DMS53 (cell line): ENCODE data around the gene TLE2.
"Not testable (repeated sequence)": the region's sequence is repeated elsewhere in the genome, so short reads cannot be mapped to it uniquely, and the experiment has no call there.

Source experiments
- DNase-seq: peaks from one replicate; lab custom pipeline; 2025; lab: John Stamatoyannopoulos, UW

Gene TLE2

DNA sequence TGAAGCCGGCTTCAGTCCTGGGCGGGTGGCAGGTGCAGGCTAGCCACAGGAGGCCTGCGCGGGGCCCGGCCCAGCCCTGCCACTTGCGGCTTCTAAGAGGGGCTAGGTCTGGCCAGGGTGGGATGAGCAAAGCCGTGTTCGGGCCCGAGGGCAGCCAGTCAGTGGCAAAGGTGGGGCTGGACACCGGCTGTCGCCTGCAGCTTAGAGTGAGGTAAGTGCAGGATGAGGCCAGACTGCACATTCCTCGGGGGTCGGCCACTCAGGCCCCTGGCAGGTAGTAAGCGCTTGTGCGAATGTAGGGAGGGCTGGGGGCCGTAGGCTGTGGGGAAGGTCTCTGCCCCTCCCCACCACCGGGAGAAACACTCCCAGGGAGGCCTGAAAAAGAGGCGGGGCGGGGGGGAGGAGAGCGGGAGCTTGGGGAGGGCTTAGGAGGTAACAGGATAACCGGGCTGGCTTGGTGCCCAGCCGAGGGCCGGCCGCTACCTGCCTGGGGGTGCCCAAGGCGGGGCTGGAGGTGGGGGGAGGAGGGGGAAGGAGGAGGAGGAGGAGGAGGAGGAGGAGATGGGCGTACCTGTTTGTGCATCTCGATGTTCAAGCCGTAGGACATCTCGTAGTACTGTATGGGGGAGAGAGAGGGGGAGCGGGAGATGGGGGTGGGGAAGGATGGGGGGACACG lies 26.8 kb upstream of the TLE2 start:
- DNase-seq = peak; percentile 26

DNA sequence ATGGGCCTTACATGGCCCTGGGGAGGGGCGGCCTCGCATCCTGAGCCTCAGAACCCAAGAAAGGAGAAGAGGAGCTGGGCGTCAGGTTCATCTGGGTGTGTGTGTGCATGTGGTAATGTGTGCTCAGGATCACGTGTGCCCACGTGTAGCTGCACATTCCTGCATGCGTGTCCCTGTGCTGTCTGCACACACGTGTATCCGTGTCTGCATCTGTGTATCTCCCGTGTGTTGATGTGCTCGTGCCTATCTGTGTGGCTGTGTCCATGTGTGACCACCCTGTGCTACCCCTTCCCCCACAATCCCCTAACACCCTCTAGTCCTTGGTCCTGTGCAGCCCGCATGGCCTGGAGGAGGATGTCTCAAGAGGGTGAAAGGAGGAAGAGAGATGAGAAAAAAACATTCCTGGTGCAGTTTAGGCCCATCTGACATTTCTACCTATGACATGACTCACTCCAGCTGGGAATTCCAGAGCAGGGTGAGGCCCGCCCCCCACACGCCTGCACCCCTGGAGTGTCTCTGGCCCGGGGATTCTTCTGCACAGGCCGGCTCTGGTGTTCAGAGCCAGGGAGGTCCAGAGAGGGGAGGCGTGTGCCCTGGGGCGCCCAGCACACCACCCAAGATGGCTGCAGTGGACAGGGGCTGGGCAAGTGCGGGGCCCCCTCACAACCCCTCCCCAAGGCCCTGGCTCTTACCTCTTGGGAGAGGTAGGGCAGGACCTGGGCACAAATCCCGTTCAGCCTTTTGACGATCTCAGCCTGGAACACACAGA lies 26.1 kb upstream of the TLE2 start:
- no peak for DNase-seq

DNA sequence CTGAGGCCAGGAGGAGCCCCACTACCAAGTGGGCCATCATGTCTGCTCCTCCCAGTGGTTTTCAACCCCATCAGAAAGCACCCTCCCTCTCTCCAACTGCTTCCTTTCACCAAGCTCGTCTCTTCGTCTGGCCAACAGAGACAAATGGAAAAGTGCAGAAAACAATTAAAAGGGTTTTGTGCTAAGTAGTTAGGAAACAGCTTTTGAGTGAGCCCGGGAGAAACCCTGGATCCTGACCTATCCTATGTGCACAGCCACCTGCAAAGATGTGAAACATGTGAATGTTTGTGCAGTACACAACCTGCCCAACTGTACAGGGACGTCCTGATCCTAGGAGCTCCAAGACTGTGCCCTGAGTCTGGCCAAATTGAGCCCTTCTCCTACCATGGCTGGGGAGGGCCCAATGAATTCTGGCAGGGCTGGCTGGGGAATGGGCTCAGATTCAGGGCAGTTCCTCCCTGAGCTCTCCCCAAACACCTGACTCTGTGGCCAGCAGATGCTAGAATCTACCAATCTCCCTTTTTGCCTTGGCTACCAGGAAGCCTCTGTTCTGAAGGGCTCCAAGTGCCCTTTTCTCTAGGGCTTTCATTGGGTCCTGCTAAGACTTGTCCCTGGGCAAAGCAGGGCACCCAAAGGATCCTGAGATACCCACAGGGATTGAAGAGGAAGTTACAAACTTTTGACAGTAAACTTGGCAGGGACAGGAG lies 25.3 kb upstream of the TLE2 start:
- no peak for DNase-seq

DNA sequence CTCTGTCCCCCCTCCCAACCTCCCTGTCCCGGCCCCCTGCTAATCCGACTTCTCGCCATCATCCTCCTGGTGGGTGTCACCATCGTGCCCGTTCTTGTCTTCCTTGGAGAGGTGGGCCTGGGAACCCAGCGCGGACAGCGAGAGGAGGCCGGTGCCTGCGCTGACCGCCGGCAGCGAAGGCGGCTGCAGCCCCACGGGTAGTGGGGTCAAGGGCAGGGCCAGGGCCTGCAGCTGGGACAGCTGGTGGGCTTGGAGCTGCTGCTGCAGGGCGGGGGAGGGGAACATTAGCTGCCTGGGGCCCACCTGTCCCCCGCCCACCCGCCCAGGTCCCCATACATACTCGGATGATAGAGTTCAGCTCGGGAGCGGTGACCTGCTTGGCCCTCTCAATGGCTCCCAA lies 24.7 kb upstream of the TLE2 start:
- no peak for DNase-seq

DNA sequence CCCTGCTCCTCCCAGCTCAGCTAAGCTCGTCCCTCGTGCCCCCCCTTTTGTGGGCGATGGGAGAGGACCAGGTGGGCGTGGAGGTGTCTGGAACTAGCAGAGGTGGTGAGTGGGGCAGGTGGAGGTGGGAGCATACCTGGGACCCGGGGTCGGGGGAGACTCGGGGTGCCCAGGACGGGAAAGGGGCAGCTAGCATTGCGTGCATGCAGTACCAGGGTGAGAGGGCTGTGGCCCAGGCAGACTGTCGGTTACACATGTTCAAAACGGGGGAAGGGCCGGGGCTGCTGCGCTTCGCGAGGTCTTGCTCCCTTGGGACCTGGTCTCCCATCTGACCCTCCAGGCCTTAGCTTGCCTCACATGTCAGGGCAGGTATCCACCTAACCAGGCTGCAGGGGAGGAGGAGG lies 24.1 kb upstream of the TLE2 start:
- no peak for DNase-seq

DNA sequence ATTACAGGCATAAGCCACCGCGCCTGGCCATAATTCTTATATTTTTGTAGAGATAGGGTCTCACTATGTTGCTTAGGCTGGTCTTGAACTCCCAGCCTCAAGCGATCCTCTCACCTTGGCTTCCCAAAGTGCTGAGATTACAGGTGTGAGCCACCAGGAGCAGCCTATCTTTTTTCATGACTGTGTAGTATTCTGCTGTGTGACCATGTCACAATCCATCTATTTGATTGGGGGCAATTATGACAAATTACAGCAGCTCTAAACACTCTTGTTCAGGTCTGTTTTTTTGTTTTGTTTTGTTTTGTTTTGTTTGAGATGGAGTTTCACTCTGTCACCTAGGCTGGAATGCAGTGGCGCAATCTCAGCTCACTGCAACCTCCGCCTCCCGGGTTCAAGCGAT lies 20.9 kb upstream of the TLE2 start:
- DNase-seq = not testable (repeated sequence)

DNA sequence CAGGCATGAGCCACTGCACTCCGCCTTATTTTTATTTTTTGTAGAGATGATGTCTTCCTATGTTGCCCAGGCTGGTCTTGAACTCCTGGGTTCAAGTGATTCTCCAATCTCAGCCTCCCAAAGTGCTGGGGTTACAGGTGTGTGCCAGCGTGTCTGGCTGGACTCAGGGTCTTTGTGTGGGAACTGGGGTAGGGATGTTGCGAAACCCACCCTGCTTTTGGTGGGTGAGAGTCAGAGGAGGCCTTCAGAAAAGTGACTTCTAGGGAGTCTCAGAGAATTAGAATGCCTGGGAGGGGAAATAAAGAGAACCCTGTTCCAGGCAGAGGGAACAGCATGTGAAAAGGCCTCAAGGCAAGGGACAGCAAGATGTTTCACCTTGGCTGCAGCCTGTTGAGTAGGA lies 20.0 kb upstream of the TLE2 start:
- DNase-seq = no peak

DNA sequence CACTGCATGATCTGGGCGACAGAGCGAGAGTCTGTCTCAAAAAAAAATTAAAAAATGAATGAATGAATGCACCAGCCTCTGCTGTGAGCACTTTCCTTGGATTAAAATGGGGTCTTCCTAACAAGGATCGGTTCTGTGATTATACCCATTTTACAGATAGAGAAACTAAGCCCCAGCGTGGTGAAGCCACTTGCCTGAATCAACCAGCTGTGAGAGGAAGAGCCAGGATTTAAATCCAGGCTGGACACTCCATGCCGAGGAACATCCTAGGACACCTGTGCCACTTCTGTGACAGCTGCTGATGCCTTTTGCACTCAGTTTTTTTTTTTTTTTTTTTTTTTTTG lies 19.1 kb upstream of the TLE2 start:
- DNase-seq = peak; percentile 29

DNA sequence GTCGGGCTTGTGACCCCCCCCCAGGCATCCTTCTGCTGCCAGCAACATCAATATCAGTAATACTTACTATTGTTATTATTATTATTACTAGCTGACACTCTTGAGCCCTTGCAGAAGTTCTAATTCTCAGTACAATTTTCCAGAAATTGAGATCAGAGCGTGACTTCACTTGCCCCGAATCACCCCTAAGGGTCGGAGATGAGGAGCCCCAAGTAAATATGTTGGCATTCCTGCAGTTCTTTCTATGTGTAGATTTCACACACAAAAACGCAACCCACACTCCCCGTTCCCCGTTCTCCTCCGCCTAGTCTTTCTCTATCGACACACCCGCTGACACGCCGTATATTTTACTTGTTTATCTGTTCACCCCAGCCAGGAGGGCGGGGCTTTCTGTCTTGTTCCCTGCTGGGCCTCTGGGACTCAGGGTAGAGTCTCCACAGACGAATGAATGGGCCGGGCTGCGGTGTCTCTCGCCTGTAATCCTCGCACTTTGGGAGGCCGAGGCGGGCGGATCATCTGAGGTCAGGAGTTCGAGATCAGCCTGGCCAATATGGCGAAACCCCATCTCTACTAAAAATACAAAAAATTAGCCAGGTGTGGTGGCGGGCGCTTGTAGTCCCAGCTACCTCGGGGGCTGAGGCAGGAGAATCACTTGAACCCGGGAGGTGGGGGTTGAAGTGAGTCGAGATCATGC lies 18.6 kb upstream of the TLE2 start:
- DNase-seq = peak; percentile 87

DNA sequence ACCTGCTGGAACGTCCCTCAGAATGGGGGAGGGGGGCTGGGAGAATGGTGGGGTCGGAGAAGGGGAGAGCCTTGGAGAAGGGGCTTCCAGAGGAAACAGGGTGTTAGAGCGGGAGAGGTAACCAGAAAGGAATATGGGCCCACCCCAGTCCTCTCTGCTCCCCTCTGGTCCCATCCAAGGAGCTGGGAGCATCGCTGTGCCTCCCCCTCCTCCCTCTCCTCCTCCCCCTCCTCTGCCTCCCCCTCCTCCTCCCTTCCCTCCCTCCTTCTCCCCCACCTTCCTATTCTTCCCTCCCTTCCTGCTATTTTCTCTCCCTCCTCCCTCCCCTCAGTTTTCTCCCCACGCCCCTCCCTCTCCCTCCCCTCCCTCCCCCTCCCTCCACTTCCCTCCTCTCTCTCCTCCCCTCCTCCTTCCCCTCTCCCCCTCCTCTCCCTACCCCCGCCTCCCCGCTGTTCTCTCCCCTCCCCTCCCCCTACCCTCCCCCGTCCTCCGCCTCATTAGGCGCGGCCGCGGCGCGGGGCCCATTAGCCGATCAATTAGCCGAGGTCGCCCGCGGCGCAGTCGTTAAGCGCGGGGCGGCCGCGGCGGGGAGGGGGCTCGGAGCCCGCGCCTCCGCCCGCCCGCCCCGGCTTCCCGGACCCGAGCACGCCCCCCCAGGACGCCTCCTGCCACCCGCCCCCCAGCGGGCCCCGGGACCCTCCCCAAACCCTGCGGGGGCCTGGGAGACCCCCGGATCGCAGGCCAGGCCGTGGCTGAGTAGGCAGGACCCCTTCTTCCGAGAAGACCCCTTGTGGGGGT lies 17.8 kb upstream of the TLE2 start:
- DNase-seq = peak; percentile 51

DNA sequence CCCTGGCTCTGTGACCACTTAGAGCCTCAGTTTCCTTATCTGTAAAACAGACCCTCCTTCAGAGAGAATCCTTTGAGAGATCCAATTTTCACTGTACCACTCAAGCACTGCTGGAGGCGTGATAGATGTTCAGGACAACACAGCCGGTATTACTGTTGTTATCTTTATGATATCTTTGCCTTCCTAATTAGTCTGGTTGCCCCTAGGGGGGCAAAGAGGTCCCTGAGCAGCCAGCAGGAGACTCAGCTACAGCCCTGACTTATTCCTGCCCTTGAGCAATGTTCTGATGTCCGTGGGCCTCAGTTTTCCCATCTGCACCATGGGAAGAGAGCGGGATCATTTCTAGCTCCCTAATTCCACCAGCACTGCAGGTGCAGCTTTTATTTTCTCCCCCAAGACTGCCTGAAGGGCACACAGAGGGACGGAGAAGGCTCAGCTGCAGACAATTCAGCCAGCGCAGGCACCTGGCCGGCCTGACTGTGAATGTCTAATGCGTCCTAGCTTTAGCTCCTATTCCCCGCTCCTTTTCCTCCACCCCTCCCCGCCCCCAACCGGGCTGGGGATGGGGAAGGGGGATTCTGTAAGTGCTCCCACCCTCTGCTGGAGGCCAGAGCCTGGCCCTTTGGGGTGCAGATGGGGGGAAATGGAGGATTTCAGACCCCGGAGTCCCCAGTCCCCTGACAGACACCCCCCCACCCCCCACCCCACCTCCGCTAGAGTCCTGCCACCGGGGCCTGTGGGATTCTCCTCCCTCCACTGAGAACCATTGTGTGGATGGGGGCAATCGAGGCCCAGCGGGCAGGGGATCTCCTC lies 17.0 kb upstream of the TLE2 start:
- peak; percentile 49 for DNase-seq

DNA sequence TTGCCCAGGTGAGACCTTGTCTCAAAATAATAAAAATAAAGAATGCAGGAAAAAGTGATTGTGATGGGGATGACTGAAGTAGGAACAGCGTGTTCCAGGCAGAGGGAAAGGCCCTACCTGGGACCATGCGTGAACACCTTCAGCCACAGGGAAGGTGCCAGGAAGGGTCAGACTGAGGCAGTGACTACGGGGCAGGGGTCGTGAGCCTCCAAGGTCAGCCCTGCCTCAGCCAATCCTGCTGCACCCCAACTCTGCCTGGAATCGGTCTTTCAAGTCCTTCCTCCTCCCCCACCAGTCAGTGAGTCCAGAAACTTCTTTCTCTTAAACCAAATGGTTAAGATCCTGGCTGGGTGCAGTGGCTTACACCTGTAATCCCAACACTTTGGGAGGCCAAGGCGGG lies 16.1 kb upstream of the TLE2 start:
- no peak for DNase-seq

DNA sequence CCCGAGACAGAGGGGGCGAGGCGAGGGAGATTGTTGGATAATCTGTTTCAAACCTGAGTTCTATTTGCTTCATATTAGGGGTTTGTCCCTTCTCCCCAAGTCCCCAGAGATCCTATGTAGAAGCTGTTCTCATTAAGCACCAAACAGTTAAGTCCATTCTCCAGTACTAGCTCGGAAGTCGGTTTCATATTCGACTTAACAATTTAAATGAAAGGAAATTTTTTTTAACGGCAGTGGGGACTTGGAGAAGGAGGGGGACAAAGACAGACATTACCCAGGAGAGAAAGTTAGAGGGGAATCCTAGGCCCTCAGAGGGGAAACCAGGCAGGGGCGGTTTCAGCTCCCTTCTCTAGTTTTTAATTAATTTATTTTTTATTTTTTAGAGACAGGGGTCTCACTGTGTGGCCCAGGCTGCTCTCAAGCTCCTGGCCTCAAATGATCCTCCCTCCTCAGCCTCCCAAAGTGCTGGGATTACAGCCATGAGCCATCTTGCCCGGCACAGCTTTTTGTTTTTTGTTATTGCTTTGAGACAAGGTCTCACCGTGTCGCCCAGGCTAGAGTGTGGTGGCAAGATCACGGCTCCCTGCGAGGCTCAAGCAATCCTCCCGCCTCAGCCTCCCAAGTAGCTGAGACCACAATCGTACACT lies 13.7 kb upstream of the TLE2 start:
- no peak for DNase-seq

DNA sequence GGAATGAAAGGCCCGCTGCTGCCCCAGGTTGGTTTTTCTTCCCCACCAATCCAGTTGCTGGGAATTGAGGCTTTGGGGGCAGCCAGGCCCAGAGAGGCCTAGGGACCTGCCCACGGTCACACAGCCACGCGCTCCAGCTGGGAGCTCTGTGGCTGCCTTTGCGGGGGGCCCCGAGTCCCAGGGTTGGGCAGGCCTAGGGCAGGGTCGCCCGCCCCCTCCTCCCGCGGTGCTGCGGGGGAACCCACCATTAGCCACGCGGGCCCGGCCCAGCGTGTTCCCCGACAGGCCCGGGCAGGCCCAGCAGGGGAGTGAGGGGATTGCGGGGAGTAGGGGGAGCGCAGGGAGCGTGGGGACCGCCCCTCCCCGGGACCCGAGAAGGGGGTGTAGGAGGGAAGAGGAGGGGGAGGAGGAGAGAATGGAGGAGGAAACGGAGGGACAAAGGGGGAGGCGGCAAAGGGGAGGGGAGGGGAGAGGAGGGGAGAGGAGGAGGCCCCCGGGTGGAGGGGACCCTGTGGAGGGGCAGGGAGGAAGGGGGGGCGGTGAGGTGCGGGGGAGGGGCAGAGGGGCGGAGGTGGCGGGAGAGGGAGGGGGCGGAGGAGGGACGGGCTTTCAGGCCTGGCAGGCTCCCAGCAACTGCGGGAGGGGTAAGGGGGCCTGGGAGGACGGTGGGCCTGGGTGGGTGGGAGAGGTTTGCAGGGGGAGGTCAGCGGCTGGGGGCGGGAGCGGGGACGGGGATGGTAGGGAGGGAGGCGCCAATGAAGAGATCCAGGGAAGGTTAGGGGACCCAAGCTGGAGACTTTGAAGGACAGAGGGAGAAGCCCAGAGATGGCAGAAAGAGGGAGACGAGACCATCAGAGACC lies 12.9 kb upstream of the TLE2 start:
- no peak for DNase-seq

DNA sequence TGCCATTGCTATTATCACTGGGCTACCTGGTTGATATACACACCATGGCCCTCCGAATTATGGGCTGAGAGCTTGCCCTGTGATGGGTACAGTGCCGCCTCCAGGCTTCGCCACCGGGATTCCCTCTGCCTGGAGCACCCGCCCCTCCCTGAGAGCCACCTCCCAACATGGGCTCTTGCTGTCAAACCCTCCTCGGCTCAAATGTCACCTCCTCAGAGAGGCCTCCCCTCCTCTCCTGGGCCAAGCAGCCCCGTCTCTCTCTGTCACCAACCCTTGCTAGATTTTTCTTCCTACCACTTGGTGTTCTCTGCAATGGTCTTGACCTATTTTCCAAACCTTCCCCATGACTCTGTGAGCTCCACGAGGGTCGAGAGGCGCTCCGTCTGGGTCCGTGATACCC lies 12.2 kb upstream of the TLE2 start:
- no peak for DNase-seq

DNA sequence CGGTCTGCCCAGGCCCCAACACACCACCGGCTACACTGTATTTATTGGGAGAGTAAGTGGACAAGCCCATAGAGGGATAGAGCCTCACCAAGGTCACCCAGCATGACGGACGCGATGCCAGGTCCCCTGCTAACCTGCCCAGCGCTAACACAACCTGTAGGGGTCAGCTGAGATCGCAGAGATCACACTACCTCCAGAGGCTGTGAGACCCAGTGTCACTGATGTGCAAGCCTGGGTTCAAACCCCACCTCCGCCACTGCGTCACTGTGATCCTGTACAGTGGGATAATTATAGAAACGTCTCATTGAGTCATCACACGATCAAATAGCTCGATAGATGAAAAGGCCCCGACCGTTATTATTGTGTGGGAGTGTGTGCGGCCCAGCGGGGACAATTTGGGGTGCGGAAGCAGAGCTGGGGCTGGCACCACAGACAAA lies 10.6 kb upstream of the TLE2 start:
- peak; percentile 24 for DNase-seq

DNA sequence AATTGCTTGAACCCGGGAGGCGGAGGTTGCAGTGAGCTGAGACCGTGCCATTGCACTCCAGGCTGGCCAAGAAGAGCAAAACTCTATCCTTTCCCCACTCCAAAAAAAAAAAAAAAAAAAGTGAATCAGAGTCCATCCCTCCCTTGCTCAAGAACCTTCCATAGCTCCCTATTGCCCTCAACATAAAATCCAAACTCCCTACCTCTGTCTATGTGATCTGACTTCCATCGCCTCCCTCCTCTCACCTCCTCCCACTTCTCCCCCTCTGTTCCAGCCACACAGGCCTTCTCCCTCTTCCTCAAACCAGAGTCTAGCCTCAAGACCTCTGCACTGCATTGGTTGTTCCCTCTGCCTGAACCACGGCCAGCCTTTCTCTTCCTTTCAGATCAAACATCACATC lies 10.0 kb upstream of the TLE2 start:
- no peak for DNase-seq

DNA sequence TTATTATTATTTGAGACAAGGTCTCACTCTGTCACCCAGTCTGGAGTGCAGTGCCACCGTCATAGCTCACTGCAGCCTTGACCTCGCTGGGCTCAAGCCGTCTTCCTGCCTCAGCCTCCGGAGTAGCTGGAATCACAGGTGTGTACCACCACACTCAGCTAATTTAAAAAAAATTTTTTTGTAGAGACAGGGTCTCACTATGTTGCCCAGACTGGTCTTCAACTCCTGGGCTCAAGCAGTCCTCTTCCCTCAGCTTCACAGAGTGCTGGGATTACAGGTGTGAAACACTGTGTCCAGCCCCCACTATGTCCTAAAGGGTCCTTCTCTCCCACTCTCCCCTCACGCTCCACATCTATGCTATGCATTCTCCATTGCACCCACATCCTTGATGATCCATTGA lies 9.1 kb upstream of the TLE2 start:
- no peak for DNase-seq

DNA sequence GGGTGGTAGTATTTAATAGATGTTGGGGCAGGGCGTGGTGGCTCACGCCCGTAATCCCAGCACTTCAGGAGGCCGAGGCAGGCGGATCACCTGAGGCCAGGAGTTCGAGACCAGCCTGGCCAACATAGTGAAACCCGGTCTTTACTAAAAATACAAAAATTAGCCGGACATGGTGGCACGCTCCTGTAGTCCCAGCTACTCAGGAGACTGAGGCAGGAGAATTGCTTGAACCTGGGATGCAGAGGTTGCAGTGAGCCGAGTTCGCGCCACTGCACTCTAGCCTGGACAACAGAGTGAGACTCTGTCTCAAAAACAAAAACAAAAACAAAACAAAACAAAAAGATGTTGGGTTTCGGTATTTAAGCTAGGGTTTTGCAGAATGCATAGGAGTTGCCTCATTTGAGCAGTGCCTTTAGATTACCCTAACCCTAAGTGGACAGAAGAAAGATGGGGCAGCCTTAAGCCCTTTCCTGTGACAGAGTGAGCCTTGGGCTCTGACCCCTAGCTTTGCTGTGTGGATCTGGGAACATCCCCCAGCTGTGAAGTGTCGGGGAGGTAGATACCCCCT lies 8.0 kb upstream of the TLE2 start:
- not testable (repeated sequence) for DNase-seq
